Skin of body (tissue), 2 donors: ENCODE results near the gene ANAPC5. TPM values are rescaled to one million over a fixed set of nuclear protein-coding genes. Genes with fewer than 3 reads are reported as not detected.
"Not testable (repeated sequence)": the region's sequence is repeated elsewhere in the genome, so short reads cannot be mapped to it uniquely, and the experiment has no call there.

Experiments
- DNase-seq: peaks from one replicate; lab custom pipeline; 2025; lab: John Stamatoyannopoulos, UW
- total RNA-seq: library from RNA; depleted of rRNA; stranded (reverse); fragments of >200 nt; gene quantifications from one replicate; pipeline ENCODE4 v1.2.3, GENCODE V29; 2014

Gene ANAPC5, protein sequence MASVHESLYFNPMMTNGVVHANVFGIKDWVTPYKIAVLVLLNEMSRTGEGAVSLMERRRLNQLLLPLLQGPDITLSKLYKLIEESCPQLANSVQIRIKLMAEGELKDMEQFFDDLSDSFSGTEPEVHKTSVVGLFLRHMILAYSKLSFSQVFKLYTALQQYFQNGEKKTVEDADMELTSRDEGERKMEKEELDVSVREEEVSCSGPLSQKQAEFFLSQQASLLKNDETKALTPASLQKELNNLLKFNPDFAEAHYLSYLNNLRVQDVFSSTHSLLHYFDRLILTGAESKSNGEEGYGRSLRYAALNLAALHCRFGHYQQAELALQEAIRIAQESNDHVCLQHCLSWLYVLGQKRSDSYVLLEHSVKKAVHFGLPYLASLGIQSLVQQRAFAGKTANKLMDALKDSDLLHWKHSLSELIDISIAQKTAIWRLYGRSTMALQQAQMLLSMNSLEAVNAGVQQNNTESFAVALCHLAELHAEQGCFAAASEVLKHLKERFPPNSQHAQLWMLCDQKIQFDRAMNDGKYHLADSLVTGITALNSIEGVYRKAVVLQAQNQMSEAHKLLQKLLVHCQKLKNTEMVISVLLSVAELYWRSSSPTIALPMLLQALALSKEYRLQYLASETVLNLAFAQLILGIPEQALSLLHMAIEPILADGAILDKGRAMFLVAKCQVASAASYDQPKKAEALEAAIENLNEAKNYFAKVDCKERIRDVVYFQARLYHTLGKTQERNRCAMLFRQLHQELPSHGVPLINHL
- 134 TPM for total RNA-seq

- DNase-seq: peak; percentile 100
Observed at GRCh38 chr12:121351820-121352681, at the start of gene ANAPC5. TSS of gene ANAPC5 (minus strand) at chr12:121352411. CDS start at chr12:121352340, 71 bp downstream.

DNA sequence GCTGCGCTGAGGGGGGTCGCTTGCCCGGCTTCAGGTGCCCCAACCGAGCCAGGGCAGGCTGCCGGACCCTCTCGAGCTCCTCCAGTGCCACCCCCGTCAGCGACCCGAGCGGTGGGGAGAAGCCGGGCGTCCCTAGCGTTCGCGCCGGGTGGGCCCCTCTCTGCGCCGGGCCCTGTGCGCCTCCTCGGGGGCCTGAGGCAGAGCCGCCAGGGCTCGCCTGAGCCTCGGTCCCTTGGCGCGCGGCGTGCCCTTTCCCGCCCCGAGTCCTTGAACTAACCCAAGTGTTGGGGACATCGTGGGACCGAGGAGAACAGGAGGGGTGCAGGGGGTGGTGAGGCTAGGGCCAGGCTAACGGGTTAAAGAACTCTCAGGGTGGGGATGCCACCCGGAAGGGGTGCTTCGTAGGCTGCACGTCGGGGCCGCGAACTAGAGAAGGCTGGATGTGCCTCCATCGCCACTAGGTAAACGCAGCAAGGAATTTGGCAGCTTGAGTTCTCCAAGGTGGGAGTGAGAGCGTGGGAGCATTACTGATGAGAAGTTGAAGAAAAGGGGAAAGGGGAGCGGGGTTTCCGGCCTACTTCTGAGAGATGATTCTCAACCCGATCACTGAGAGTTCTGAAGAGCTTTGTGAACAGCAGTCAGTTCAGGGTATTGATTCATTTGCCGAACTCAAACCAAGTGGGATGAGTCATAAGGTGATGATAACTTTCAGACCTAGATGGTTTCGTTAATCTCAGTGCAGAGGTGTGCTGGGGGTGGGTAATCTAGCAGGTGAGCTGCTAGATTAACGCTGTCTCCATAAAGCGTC lies 48.3 kb upstream of the ANAPC5 start:
- DNase-seq: peak; percentile 13

GRCh38 chr12:121399391-121400331 lies 47.5 kb upstream of the ANAPC5 start, which contains the start of gene RNF34:
TSS of gene RNF34 (plus strand) at chr12:121400118. CDS start at chr12:121400213, 95 bp downstream.
- DNase-seq: peak; percentile 96

DNA sequence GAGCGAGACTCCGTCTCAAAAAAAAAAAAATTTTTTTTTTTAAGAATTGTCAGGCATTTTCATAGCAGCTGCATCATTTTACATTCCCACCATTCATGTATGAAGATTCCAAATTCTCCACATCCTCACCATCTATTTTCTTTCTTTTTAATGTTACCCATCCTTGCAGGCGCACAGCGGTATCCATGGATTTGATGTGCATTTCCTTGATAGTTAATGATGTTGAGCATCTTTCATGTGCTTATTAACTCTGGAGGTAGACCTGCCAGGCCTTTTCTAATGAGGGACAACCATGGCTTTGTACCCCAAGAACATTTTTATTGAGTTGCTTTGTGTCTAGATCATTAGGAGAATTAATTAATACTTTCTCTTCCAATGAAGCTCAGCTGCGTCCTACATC lies 46.1 kb upstream of the ANAPC5 start:
- DNase-seq: no peak

DNA sequence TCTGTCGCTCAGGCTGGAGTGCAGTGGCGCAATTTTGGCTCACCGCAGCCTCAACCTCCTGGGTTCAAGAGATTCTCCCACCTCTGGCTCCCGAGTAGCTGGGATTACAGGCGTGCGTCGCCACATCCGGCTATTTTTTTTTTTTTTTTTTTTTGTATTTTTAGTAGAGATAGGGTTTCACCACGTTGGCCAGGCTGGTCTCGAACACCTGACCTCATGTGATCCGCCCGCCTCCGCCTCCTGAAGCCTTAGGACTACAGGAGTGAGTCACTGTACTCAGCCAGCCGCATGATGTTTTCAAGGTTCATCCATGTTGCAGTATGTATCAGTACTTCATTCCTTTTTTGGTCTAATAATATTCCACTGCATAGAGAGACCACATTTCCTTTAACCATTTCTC lies 45.3 kb upstream of the ANAPC5 start:
- no peak for DNase-seq

DNA sequence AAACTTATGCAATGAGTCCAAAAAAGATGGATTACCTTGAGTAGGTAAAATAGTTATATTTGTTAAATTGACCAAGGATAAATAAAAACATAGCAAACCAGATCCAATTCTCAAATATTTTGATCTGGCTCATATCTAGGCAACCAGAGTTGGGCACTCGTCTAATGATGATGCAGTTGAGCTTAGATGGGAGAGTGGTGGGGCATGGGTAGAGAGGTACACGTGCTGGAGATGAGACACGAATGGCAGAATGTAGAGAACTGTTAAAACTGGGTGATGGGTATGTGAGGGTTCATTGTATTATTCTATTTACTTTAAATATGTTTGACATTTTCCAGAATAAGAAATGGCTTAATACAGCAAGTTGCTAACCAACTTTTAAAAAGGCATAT lies 40.1 kb upstream of the ANAPC5 start:
- no peak for DNase-seq

GRCh38 chr12:121391619-121392324 lies 39.6 kb upstream of the ANAPC5 start:
- DNase-seq: peak; percentile 88

GRCh38 chr12:121390856-121391255 lies 38.6 kb upstream of the ANAPC5 start:
- no peak for DNase-seq

- DNase-seq: no peak
Observed at GRCh38 chr12:121388421-121388981, 36.3 kb upstream of the ANAPC5 start.

DNA sequence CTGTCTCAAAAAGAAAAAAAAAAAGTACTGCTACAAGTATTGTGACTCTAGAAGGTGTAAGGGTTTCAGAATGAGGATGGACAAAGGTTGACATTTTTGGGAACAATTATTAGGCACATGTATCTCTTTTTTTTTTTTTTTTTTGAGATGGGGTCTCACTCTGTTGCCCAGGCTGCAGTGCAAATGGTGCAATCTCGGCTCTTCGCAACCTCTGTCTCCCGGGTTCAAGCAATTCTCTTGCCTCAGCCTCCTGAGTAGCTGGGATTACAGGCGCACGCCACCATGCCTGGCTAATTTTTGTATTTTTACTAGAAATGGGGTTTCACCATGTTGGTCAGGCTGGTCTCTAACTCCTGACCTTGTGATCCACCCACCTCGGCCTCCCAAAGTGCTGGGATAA lies 32.7 kb upstream of the ANAPC5 start:
- DNase-seq: not testable (repeated sequence)

GRCh38 chr12:121383601-121384021 lies 31.4 kb upstream of the ANAPC5 start:
- DNase-seq: no peak

DNA sequence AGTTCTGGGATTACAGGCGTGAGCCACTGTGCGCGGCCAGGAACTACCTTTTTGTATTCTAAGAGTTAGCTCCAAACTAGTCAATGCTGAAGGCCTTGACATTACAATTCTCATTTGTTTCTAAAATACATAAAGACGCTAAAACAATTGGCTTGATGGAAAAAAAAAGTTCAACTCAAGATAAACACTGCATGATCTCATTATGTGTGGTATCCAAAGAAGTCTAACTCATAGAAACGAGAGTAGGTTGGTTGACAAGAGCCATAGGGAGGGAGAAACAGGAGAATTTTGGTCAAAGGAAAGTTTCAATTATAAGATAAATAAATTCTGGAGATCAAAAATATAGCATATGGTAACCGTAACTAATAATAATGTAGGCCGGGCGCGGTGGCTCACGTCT lies 27.7 kb upstream of the ANAPC5 start:
- no peak for DNase-seq

GRCh38 chr12:121378736-121379135 lies 26.5 kb upstream of the ANAPC5 start:
- DNase-seq: no peak

DNA sequence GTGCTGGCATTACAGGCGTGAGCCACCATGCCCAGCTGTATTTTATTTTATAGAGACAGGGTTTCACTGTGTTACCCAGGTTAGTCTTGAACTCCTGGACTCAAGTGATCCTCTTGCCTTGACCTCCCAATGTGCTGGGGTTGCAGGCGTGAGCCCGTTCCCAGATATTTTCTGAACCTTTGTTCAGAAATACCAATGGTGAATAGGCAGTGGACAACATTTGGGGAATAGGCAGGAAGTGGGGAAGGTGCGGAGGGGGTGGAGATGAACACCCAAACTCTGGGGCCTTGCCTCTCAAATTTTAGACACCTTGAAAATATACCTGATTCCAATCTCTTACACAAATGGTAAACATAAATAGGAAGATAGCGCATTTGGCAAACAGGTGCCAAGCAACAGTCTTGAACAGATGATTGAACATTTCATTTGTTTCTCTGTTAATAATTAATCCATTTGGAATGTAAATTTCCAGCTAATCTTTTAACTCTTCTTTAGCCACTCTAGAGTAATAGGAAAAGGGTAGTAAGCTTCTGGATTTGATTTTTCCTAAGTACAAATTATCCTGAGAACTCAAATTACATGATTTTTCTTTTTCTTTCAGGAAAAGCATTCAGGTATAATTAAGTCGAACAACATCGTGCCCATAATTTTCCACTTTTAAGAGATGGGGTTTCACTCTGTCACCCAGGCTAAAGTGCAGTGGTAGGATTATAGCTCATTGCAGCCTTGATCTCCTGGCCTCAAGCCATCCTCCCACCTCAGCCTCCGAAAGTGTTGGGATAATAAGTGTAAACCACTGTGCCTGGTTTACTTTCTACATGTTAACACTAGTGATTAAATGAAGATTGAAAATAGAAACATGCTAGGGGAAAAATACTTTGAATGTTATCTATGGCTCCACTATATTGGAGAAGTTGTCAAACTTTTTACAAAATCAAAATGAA lies 24.8 kb upstream of the ANAPC5 start:
- DNase-seq: no peak

DNA sequence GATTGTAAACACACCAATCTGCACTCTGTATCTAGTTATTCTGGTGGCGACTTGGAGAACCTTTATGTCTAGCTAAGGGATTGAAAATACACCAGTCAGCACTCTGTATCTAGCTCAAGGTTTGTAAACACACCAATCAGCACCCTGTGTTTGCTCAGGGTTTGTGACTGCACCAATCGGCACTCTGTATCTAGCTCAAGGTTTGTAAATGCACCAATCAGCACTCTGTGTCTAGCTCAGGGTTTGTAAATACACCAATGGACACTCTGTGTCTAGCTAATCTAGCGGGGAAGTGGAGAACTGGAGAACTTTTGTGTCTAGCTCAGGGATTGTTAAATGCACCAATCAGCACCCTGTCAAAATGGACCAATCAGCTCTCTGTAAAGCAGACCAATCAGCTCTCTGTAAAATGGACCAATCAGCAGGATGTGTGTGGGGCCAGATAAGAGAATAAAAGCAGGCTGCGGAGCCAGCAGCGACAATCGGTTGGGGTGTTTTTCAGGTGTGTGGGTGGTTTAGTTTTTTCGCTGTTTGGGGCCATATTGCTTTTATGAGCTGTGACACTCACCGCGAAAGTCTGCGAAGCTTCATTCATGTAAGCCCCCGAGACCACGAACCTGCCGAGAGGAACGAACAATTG lies 22.9 kb upstream of the ANAPC5 start:
- not testable (repeated sequence) for DNase-seq

- DNase-seq: not testable (repeated sequence)
Observed at GRCh38 chr12:121374336-121374735, 22.1 kb upstream of the ANAPC5 start.

DNA sequence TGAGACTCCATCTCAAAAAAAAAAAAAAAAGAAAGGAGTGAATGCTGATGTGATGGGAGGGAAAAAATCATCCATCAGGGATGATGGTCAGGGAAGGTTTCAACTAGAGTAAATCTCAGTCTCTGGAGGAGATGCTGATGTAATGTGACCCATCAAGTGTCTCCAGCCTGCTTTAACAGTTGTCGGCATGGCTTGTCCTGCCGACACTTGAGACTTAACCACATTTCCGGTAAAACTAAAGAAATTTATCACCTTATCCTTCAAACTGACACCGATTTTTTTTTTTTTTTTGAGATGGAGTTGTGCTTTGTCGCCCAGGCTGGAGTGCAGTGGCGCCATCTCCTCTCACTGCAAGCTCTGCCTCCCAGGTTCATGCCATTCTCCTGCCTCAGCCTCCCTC lies 21.5 kb upstream of the ANAPC5 start:
- no peak for DNase-seq
